ENCODE measurements around the gene PAM. TPM values are rescaled to one million over a fixed set of nuclear protein-coding genes. Genes with fewer than 3 reads are reported as not detected.
A peak's percentile ranks its signal among the peaks of the same experiment; 100 is the strongest.

Gene PAM
- total RNA-seq, 1 donor from 2014 or later = 267 TPM

DNA sequence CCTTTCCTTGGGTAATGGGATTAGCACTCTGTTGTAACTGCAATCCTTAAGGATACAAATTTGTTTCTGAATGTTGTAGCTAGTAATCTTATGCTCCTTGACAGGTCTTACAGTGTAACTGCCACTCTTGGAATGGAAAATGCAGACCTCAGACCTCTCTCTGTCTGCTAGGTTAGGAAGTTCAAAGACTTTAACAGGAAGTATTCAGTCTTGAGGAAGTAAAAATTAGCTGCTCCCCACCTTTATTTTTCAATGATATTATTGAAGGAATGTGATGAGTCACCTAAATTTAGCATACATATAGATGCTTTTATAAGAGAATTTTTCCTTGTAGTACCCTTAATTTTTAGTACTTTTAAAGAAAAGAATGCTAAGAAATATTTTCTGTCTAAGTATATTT, 71.5 kb downstream of the PAM start:
- Mint-ChIP-seq H3K9me3 (ENCODE audit: unreplicated experiment) (no peaks in the 10 kb centered on the region), H3K4me3 (ENCODE audit: unreplicated experiment) (no peak overlapping the region), H3K27ac (ENCODE audit: unreplicated experiment) (peak overlapping the region; percentile 27), H3K27me3 (ENCODE audit: unreplicated experiment) (no peaks in the 10 kb centered on the region), H3K36me3 (ENCODE audit: unreplicated experiment) (no peaks in the 10 kb centered on the region), H3K4me1 (ENCODE audit: unreplicated experiment) (peaks cover 32% of the 10 kb centered on the region)
- TF ChIP-seq, protein P1, sequence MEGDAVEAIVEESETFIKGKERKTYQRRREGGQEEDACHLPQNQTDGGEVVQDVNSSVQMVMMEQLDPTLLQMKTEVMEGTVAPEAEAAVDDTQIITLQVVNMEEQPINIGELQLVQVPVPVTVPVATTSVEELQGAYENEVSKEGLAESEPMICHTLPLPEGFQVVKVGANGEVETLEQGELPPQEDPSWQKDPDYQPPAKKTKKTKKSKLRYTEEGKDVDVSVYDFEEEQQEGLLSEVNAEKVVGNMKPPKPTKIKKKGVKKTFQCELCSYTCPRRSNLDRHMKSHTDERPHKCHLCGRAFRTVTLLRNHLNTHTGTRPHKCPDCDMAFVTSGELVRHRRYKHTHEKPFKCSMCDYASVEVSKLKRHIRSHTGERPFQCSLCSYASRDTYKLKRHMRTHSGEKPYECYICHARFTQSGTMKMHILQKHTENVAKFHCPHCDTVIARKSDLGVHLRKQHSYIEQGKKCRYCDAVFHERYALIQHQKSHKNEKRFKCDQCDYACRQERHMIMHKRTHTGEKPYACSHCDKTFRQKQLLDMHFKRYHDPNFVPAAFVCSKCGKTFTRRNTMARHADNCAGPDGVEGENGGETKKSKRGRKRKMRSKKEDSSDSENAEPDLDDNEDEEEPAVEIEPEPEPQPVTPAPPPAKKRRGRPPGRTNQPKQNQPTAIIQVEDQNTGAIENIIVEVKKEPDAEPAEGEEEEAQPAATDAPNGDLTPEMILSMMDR (IDR thresholded peaks at IDR 0.05) = no peak
- DNase-seq (ENCODE audit: extremely low spot score, unreplicated experiment) = no peak

DNA sequence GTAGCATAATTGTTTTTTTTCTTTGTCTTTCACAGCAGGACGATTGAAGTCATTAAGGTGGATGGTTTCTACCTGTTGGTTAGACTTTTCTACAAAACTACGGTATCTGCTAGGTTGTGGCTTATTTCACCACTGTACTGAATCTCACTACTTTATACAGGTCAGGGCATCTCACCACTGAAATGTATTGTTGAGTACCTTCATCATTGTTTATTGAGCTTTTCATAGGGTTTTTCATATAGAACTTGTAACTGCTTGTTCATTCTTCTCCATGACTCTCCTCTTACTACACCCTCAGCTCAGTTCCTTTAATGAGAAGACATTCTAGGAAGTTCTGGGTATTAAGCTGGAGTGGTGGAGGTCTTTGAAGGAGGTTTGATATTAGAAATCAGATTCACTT, 75.1 kb downstream of the PAM start:
- H3K27ac Mint-ChIP-seq (ENCODE audit: unreplicated experiment) = no peak overlapping the region
- peaks cover 19% of the 10 kb centered on the region for H3K4me1 Mint-ChIP-seq (ENCODE audit: unreplicated experiment)
- H3K9me3 Mint-ChIP-seq (ENCODE audit: unreplicated experiment) = no peaks in the 10 kb centered on the region
- no peak for DNase-seq (ENCODE audit: extremely low spot score, unreplicated experiment)
- no peaks in the 10 kb centered on the region for H3K27me3 Mint-ChIP-seq (ENCODE audit: unreplicated experiment)
- TF ChIP-seq, protein P1 (IDR thresholded peaks at IDR 0.05) = no peak
- no peaks in the 10 kb centered on the region for H3K36me3 Mint-ChIP-seq (ENCODE audit: unreplicated experiment)
- H3K4me3 Mint-ChIP-seq (ENCODE audit: unreplicated experiment) = no peak overlapping the region

DNA sequence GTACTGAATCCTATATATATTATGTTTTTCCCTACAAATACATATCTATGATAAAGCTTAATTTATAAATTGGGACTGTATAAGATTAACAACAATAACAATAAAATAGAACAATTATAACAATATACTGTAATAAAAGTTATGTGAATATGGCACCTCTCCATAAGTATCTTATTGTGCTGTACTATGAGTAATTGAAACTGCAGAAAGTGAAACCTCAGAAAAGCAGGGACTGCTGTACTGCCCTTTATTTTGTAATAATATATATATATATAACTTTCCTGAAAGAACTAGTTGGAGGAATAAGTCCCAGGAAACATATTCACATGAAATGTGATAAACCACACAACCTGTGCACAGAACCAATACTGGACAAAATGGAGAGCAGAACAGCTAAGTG, 77.3 kb downstream of the PAM start:
- peaks cover 7% of the 10 kb centered on the region for H3K4me1 Mint-ChIP-seq (ENCODE audit: unreplicated experiment)
- no peak overlapping the region for H3K4me3 Mint-ChIP-seq (ENCODE audit: unreplicated experiment)
- no peak overlapping the region for H3K27ac Mint-ChIP-seq (ENCODE audit: unreplicated experiment)
- no peak for DNase-seq (ENCODE audit: extremely low spot score, unreplicated experiment)
- TF ChIP-seq, protein P1 (IDR thresholded peaks at IDR 0.05) = no peak
- no peaks in the 10 kb centered on the region for H3K36me3 Mint-ChIP-seq (ENCODE audit: unreplicated experiment)
- no peaks in the 10 kb centered on the region for H3K27me3 Mint-ChIP-seq (ENCODE audit: unreplicated experiment)
- no peaks in the 10 kb centered on the region for H3K9me3 Mint-ChIP-seq (ENCODE audit: unreplicated experiment)

GRCh38 chr5:102833146-102833545, 78.0 kb downstream of the PAM start:
- TF ChIP-seq, protein P1 (IDR thresholded peaks at IDR 0.05) = no peak

DNA sequence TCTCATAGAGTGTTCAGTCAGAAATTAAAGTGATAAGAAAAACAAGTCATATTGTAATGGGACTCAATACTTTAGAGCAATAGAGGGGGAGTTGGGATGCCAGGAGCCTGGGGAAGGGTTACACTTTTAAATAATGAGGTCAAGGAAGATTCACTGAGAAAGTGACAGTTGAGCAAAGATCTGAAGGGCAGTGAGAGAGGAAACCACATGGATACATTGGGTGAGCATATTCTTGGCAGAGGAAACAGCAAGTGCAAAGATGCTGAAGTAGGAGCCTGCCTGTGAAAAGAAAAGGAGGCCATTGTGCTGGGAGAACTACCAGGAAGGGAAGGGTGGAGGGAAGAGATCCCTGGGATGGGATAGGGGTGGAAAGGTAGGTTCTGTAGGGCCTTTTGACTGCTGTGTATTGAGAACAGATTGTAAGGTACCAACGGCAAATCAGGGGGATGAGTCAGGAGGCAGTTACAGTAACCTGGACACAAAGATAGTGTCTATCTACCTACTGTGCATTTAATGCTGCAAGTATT, 79.4 kb downstream of the PAM start:
- Mint-ChIP-seq H3K36me3 (ENCODE audit: unreplicated experiment) (no peaks in the 10 kb centered on the region), H3K27ac (ENCODE audit: unreplicated experiment) (no peak overlapping the region), H3K4me1 (ENCODE audit: unreplicated experiment) (peaks cover 7% of the 10 kb centered on the region), H3K27me3 (ENCODE audit: unreplicated experiment) (no peaks in the 10 kb centered on the region), H3K9me3 (ENCODE audit: unreplicated experiment) (no peaks in the 10 kb centered on the region), H3K4me3 (ENCODE audit: unreplicated experiment) (no peak overlapping the region)
- TF ChIP-seq, protein P1 (IDR thresholded peaks at IDR 0.05) = no peak
- DNase-seq (ENCODE audit: extremely low spot score, unreplicated experiment) = no peak

More at GRCh38 chr5:102833146-102833545, 78.0 kb downstream of the PAM start:
- Mint-ChIP-seq H3K4me3 (ENCODE audit: unreplicated experiment) (no peak overlapping the region), H3K9me3 (ENCODE audit: unreplicated experiment) (no peaks in the 10 kb centered on the region), H3K4me1 (ENCODE audit: unreplicated experiment) (peaks cover 7% of the 10 kb centered on the region), H3K36me3 (ENCODE audit: unreplicated experiment) (no peaks in the 10 kb centered on the region), H3K27ac (ENCODE audit: unreplicated experiment) (no peak overlapping the region), H3K27me3 (ENCODE audit: unreplicated experiment) (no peaks in the 10 kb centered on the region)
- no peak for DNase-seq (ENCODE audit: extremely low spot score, unreplicated experiment)
